ENCODE measurements around the gene FAM20C. TPM values are rescaled to one million over a fixed set of nuclear protein-coding genes. Genes with fewer than 3 reads are reported as not detected.

Gene FAM20C
- 142 TPM in 2 replicates for total RNA-seq

GRCh38 chr7:191981-192649, at the start of gene FAM20C:
FAM20C (plus strand) TSS chr7:192571; CDS start chr7:193200, 629 bp downstream.

DNA sequence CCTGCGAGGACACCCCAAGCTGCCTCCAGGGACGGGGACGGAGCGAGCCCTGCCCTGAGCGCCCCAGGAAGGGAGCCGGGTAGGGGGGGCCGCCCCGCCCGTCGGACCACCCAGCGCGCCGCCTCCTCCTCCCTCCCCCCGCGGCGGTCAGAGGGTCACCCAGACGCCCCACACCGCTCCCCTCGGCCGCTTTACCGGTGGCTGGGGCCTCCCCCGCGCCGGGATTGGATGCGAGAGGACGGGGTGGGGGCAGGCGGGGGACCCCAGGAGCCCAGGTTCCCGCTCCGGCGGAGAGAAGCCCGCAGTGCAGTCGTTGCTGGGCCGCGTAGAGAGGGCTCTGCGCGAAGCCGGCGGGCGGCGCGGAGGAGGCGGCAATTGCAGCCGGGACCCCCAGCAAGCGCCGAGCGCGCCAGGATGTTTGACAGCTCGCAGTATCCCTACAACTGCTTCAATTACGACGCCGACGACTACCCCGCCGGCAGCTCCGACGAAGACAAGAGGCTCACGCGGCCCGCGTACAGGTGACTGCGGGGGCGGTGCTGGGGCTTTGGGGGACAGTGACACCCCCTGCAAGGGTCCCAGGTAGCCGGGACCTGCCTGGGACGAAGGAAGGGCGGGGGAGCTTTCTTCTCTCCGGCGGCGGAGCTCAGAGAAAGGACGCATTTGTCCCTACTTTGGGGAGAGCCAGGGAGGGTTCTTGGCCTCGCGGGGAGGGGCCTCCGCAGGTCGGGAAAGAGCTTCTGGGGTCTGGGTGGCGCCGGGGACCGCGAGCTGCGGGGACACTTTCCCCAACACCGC, 97.6 kb downstream of the FAM20C start, which contains the start of gene FOXL3:
Gene FOXL3 (plus strand): TSS at position 415 of the 798 bp plus-strand sequence. CDS start 0 bp downstream, at position 415.

Other genes with a start within 250 kb of the FAM20C start
- not detected in 2 replicates for gene FOXL3, start 97.6 kb downstream of the FAM20C start, total RNA-seq

All from cardiac ventricle fibroblast (primary cell).